Ascending aorta (tissue), 2 donors: ENCODE results near the gene CCDC85C. TPM values are rescaled to one million over a fixed set of nuclear protein-coding genes. Genes with fewer than 3 reads are reported as not detected.

ENCODE experiments used
- DNase-seq, 2 donors: peaks; one replicate each; pipeline ENCODE4 v3.0.0-alpha.2; 2019; ENCODE audit warnings: low spot score in 2 of 2
- H3K27ac ChIP-seq, 2 donors: fragments of 200-600 bp; sonication (generic); one replicate each; pipeline ENCODE4 v1.5.1; 2016 to 2017; ENCODE audit warnings: mild to moderate bottlenecking in 1 of 2
- H3K27me3 ChIP-seq: fragments of 200-600 bp; sonication (generic); one replicate; pipeline ENCODE4 v1.5.1; 2017
- H3K36me3 ChIP-seq, 2 donors: fragments of 200-600 bp; sonication (generic); one replicate each; pipeline ENCODE4 v1.5.1; 2016
- H3K4me1 ChIP-seq, 2 donors: fragments of 200-600 bp; sonication (generic); one replicate each; pipeline ENCODE4 v1.5.1; 2016 to 2017; ENCODE audit warnings: mild to moderate bottlenecking in 1 of 2
- H3K4me3 ChIP-seq, 2 donors: fragments of 200-600 bp; sonication (generic); one replicate each; pipeline ENCODE4 v1.5.1; 2016 to 2017; ENCODE audit warnings: mild to moderate bottlenecking in 1 of 2
- H3K9me3 ChIP-seq, 2 donors: fragments of 200-600 bp; sonication (generic); one replicate each; pipeline ENCODE4 v1.5.1; 2016
- CTCF ChIP-seq, 3 experiments: fragments of 200-600 bp in 2 of 3; fragments of 450-650 bp in 1 of 3; sonication (generic) in 2 of 3; IDR thresholded peaks; one replicate each; pipeline ENCODE4 v1.5.1; 2016 to 2019; ENCODE audit warnings: antibody characterized with exemption in 3 of 3, mild to moderate bottlenecking in 1 of 3, moderate library complexity in 1 of 3
- intact Hi-C: fragments of 100-400 bp; cut with DNase I; formaldehyde crosslinking; loops from one replicate; pipeline ENCODE4 v1.15.1; 2023
- total RNA-seq: library from RNA; depleted of rRNA; stranded (reverse); fragments of >200 nt; gene quantifications from one replicate; pipeline ENCODE4 v1.1.0, GENCODE V29; 2016

The CCDC85C gene
- total RNA-seq, 1 donor from 2014 or later = 0.64 TPM

- Histone ChIP-seq H3K9me3 (no peaks in the 10 kb centered on the region), H3K36me3 (no peaks in the 10 kb centered on the region), H3K4me3 (no peak overlapping the region), H3K4me1 (peaks cover 0 to 2% of the 10 kb centered on the region in 2 donors), H3K27ac (no peak overlapping the region), H3K27me3 (no peaks in the 10 kb centered on the region)
- no peak for TF ChIP-seq CTCF (IDR thresholded peaks at IDR 0.05)
- intact Hi-C loops = no loop called here
- no peak for DNase-seq
Measured at GRCh38 chr14:99593971-99594841, 9.8 kb downstream of the CCDC85C start.

- H3K27me3 ChIP-seq = no peaks in the 10 kb centered on the region
- H3K27ac ChIP-seq = no peak overlapping the region
- TF ChIP-seq CTCF (IDR thresholded peaks at IDR 0.05) = no peak
- H3K9me3 ChIP-seq = no peaks in the 10 kb centered on the region
- DNase-seq = no peak
- H3K4me1 ChIP-seq = peaks cover 0 to 2% of the 10 kb centered on the region in 2 donors
- intact Hi-C loops = no loop called here
- H3K4me3 ChIP-seq = no peak overlapping the region
- no peaks in the 10 kb centered on the region for H3K36me3 ChIP-seq
Measured at GRCh38 chr14:99592933-99593753, 10.9 kb downstream of the CCDC85C start.

DNA sequence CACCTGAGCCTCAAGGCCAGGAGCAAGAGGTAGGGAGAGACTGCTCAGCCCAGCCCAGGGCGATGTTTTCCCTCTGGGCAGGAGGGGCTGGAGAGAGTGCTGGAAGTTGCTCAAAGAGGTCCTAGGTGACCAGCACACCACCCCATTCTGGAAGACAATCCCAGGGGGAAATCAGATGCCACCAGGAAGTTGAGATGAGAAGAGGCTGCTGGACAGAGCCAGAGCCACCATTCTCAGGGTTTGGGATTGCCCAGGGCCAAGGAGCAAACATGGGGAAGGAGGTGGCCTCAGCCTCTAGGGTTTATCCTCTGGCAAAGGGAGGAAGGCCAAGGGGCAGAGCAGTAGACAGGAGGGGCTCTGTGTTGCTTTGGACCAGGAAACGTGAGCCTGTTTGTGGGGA lies 11.6 kb downstream of the CCDC85C start:
- no peak for TF ChIP-seq CTCF (IDR thresholded peaks at IDR 0.05)
- intact Hi-C loops = no loop called here
- no peaks in the 10 kb centered on the region for H3K27me3 ChIP-seq
- H3K36me3 ChIP-seq = no peaks in the 10 kb centered on the region
- H3K9me3 ChIP-seq = no peaks in the 10 kb centered on the region
- no peak overlapping the region for H3K4me3 ChIP-seq
- no peak for DNase-seq
- H3K4me1 ChIP-seq = peaks cover 0 to 2% of the 10 kb centered on the region in 2 donors
- H3K27ac ChIP-seq = no peak overlapping the region

DNA sequence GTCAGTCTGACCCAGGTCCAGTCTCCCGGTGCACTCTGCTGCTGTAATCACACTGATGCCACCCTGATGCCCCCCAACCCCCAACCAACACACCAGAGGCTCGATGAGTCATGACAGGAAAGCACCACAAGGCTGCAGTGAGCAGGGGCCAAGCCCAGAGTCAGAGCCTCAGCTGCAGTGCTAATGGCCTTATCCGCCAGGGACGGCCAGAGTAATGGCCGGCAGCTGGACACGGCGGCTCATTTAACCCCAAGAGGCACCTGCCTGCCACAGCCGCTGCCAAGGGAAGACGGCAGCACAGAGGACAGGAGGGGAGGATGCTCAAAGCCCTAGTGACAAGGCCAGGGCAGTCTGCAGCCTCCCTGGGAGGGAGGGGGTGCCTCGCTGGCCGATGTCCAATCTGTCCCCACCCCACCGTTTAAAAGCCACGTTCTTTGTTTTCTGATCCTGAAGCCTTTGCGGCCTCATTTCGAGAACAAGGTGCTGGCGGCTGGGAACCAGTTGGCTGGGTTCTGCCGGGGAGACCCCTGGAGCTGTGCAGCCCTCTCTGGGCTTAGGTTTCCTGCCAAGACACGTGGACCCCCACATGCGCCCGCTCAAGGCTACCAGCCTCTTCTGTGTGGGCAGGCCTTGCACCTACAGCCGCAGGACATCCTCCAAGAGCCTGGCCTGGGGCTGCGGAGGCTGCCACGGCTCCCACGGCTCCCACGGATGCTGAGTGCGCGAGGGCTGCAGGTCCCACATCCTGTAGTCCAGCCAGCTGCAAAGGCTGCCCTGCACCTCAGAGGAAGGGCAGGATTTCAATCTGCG lies 13.1 kb downstream of the CCDC85C start:
- Histone ChIP-seq H3K4me1 (no peaks in the 10 kb centered on the region), H3K27me3 (no peaks in the 10 kb centered on the region), H3K9me3 (no peaks in the 10 kb centered on the region), H3K36me3 (no peaks in the 10 kb centered on the region), H3K4me3 (no peak overlapping the region), H3K27ac (no peak overlapping the region)
- DNase-seq = no peak
- no peak for TF ChIP-seq CTCF (IDR thresholded peaks at IDR 0.05)
- intact Hi-C loops = no loop called here
